ENCODE data around the gene ERC2.
"Not testable (repeated sequence)": the region's sequence is repeated elsewhere in the genome, so short reads cannot be mapped to it uniquely, and the experiment has no call there.

Gene ERC2

DNA sequence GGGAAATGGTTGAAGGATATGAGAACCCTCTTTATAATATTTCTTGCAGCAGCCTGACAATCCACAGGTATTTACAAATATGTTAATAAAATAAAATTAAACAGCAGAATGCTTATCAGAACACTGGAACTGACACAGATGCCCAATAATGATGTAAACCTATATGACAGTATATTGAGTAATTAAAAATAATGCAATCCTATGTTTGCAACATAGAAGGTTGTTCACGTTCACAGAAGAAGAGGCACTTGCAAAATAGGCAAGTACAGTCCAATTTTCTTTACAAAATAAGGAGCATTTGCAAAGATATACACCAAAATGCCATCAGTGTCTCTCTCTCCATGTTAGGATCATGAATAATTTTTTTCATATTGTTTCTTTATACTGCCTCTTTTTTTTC, 584.2 kb downstream of the ERC2 start:
- DNase-seq (ENCODE audit: low spot score), result no peak

DNA sequence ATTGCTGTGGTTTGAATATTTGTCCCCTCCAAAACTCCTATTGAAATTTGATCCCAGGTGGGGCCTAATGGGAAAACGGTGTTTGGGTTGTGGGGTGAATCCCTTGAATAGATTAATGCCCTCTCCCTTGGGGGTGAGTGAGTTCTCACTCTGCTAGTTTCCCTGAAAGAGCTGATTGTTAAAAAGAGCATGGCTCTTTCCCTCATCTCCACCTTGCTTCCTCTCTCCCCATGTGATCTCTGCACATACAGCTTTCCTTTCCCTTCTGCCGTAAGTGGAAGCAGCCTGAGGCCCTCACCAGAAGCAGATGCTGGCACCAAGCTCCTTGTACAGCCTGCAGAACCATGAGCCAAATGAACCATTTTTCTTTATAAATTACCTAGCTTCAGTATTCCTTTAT, 586.3 kb downstream of the ERC2 start:
- no peak for DNase-seq (ENCODE audit: low spot score)

- no peak for DNase-seq (ENCODE audit: low spot score)
These were observed 587.9 kb downstream of the ERC2 start for GRCh38 chr3:55880357-55880756.

GRCh38 chr3:55879901-55880331, 588.4 kb downstream of the ERC2 start:
- DNase-seq (ENCODE audit: low spot score), result no peak

DNA sequence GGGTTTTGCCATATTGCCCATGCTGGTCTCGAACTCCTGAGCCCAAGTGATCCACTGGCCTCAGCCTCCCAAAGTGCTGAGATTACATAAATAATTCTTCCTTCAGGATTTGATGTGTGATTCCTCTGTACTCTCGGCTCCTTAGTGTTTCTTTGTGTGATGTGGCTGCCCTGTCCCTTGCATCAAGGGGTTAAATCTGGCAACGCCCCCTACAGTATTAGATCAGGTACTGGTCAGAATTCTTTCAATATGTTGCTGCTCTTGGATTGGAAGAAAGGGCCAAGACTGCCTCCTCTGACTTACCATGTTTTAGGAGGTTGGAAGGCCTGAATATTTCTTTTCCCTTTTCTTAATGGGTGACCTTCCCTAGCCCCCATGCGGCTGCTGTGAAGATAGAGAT, 590.6 kb downstream of the ERC2 start:
- DNase-seq (ENCODE audit: low spot score), result no peak

DNA sequence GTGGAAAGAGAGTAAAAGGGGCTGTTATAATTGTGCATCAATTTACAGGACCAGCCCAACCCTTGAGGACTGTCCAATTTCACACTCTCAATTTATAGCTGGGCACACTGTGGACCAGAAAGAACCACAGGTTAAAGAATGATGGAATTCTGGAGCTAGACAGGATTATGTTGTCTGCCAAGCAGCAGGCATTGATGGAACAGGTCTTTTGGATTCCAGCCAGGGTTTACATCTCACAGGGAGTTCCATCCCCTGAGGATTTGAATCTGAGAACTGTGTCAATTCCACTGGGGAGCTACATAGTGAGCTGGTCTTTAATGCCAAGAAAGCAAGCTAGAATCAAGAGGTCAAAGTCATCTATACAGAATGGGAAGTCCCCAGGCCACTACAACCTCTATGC, 591.7 kb downstream of the ERC2 start:
- DNase-seq (ENCODE audit: low spot score), result no peak

GRCh38 chr3:55875113-55875512, 593.2 kb downstream of the ERC2 start:
- no peak for DNase-seq (ENCODE audit: low spot score)

- no peak for DNase-seq (ENCODE audit: low spot score)
These were observed 594.6 kb downstream of the ERC2 start for GRCh38 chr3:55873523-55874254.

DNA sequence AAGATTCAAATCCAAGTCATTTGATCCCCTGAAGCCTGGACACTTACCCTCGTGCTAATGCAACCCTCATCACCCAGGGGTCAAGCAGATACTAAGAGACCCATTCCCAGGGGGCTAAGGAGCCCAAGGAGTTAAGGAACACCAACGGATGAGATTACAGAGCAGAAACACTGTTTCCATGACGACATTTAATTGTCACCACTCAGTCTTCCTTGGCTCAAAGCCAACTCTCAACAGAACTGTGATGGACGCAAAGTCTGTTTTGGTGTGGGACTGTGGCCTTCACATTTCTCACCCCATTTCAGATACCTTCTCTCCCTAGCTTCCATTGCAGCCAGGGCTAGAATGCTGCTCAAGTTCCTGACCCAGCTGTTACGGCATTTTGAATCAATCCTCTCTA, 597.7 kb downstream of the ERC2 start:
- no peak for DNase-seq (ENCODE audit: low spot score)

GRCh38 chr3:55868347-55868746, 599.9 kb downstream of the ERC2 start:
- DNase-seq (ENCODE audit: low spot score), result no peak

DNA sequence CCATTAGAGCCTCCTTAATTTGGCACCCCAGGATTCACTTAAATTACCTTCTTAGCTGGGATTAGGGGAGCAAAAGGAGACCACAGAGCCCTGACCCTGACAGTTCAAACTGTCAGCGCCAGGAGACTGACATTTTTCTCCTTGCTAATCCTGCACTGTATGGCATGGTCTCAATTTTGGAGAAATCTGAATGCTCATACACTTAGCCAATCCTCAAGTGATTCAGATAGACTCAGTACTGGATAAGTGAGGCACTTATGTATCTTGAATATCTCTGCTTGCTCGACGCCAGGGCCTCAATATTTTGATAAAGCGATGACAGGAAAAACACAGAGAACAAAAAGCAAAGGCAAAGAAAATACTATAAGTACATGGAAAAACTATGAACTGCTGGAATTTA, 605.2 kb downstream of the ERC2 start:
- DNase-seq (ENCODE audit: low spot score), result no peak

DNA sequence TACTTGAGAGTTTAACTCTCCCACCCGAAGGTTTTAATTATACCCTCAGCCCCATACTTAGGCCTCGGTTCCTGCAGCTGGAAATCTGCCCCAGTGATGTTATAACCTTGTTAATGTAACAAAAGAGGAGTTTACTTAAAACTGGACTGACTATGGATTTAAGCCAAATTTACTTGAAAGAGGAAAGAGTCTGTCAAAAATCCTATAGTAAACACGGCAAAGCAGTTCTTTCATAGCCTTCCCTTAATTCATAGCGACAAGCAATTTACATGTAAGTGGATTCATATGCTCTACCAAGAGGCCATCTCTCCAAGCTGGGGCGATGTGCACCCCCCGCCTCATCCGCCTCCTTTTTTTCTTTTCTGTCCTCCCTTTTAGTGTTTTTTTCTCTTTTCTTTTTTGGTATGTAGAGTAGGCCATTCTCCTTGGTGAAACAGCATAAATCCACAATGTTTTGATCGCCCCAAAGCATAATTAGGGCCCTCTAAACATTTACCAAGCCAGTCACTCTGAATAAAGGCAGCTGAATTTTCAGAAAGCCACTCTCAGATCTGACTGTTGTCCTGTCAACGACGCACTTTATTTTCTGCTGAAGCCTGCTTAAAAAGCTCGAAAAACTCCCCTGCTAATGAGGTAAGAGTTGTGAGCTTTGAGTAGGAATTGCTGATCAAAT, 608.1 kb downstream of the ERC2 start:
- no peak for DNase-seq (ENCODE audit: low spot score)

GRCh38 chr3:55859305-55859704, 609.0 kb downstream of the ERC2 start:
- DNase-seq (ENCODE audit: low spot score), result no peak

GRCh38 chr3:55858727-55859126, 609.5 kb downstream of the ERC2 start:
- no peak for DNase-seq (ENCODE audit: low spot score)

GRCh38 chr3:55858302-55858701, 610.0 kb downstream of the ERC2 start:
- no peak for DNase-seq (ENCODE audit: low spot score)

DNA sequence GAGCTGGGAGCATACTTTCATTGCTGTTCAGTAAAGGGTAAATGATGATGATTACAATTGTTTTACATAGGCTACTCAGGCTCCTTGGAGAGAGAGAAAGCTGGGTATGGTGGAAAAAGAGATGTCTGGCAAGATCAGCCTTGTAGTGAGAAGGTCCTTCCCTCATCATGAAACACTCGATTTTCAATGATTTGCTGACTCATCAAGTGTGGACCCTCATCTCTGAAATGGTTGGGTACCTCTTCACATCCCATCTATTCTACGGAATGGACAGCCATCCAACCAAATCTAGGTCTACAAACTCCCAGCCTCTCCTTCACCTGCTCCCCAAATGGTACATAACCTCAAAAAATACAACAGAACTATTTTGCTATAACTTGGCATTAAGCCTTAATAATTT, 610.6 kb downstream of the ERC2 start:
- no peak for DNase-seq (ENCODE audit: low spot score)

GRCh38 chr3:55855311-55855710, 613.0 kb downstream of the ERC2 start:
- DNase-seq (ENCODE audit: low spot score), result no peak

DNA sequence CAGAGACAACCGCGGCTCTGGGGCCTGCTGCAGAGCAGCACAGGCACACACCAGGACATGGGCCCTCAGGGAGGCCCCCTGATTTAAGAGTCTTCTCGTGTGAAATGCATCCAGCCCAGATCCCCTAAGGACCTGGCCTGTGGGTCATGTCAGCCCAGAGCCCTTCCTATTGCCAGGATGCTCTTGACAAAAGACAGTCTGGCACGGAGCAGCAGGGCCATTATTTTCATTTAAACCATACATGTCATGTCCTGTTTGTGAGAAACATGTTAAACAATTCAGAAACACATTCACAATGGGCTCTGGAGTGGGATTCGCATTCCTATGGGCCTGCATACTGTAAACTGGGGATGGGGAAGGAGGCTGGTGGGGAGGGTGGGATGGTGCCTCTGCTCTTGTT, 613.8 kb downstream of the ERC2 start:
- DNase-seq (ENCODE audit: low spot score), result no peak

- DNase-seq (ENCODE audit: low spot score), result no peak
These were observed 615.9 kb downstream of the ERC2 start for GRCh38 chr3:55852326-55852725.

- no peak for DNase-seq (ENCODE audit: low spot score)
These were observed 626.1 kb downstream of the ERC2 start for GRCh38 chr3:55842204-55842603.

- DNase-seq (ENCODE audit: low spot score), result not testable (repeated sequence)
These were observed 636.4 kb downstream of the ERC2 start for GRCh38 chr3:55831876-55832275.

GRCh38 chr3:55828712-55829111, 639.6 kb downstream of the ERC2 start:
- no peak for DNase-seq (ENCODE audit: low spot score)

DNA sequence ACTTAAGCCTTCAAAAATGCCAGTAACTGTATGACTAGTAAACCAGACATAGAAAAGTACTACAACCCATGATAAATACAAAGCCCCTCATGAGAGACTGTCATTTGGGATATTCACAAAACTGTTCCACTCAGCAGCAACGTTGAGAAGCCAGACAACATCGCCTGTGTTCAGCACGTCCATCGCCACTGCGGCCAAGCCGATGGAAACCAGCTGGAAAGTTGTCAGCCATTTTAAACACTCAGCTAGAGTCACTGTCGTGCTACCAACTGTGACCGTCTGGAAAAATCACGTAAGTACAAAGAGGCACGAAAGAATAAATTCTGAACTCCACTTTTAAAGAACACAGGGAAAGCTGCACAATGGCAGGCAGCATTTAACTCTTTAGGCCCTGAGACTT, 640.5 kb downstream of the ERC2 start:
- DNase-seq (ENCODE audit: low spot score), result no peak
